Measurements from ENCODE around the gene ACVR1.

Gene ACVR1

GRCh38 chr2:157800838-157801495 lies 75.2 kb downstream of the ACVR1 start:
- no peak for TF ChIP-seq CTCF (IDR thresholded peaks at IDR 0.05; ENCODE audit: extremely low read depth, missing control alignments)
- DNase-seq (ENCODE audit: low spot score), result no peak

- DNase-seq (ENCODE audit: low spot score), result no peak
- no peak for TF ChIP-seq CTCF (IDR thresholded peaks at IDR 0.05; ENCODE audit: extremely low read depth, missing control alignments)
Measured at GRCh38 chr2:157793053-157793612, 83.0 kb downstream of the ACVR1 start.

GRCh38 chr2:157792335-157793052 lies 83.6 kb downstream of the ACVR1 start:
- DNase-seq (ENCODE audit: low spot score), result no peak
- TF ChIP-seq CTCF (IDR thresholded peaks at IDR 0.05; ENCODE audit: extremely low read depth, missing control alignments), result no peak

- no peak for DNase-seq (ENCODE audit: low spot score)
Measured at GRCh38 chr2:157790780-157791179, 85.3 kb downstream of the ACVR1 start.

GRCh38 chr2:157789933-157790511 lies 86.1 kb downstream of the ACVR1 start:
- no peak for DNase-seq (ENCODE audit: low spot score)
- no peak for TF ChIP-seq CTCF (IDR thresholded peaks at IDR 0.05; ENCODE audit: extremely low read depth, missing control alignments)

More at GRCh38 chr2:157790780-157791179, 85.3 kb downstream of the ACVR1 start:
- TF ChIP-seq CTCF (IDR thresholded peaks at IDR 0.05; ENCODE audit: extremely low read depth, missing control alignments), result no peak

GRCh38 chr2:157789256-157789655 lies 86.9 kb downstream of the ACVR1 start:
- no peak for TF ChIP-seq CTCF (IDR thresholded peaks at IDR 0.05; ENCODE audit: extremely low read depth, missing control alignments)
- no peak for DNase-seq (ENCODE audit: low spot score)

GRCh38 chr2:157788201-157788600 lies 87.9 kb downstream of the ACVR1 start:
- DNase-seq (ENCODE audit: low spot score), result no peak
- no peak for TF ChIP-seq CTCF (IDR thresholded peaks at IDR 0.05; ENCODE audit: extremely low read depth, missing control alignments)
